ENCODE data around the gene SERINC5.
"Not testable (repeated sequence)": the region's sequence is repeated elsewhere in the genome, so short reads cannot be mapped to it uniquely, and the experiment has no call there.

Gene SERINC5

DNA sequence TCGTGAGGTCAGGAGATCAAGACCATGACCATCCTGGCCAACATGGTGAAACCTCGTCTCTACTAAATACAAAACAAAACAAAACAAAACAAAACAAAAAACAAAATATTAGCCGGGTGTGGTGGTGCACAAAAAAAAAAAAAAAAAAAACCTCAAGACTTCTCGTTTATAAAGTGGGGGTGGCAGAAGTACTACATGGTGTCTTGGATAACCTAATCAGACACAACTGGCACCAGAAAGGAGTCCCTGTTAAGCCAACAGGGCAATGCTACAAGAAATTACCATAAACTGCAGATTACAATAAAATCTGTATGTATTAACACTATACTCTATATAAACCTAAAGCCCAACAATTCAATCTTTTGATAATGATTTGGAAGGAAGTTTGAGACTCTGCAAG, 50.0 kb downstream of the SERINC5 start:
- no peak overlapping the region for H3K4me3 ChIP-seq (replicated peaks; ENCODE audit: low read depth, low read length)
- DNase-seq (ENCODE audit: low read depth), result no peak
- TF ChIP-seq, protein P1, sequence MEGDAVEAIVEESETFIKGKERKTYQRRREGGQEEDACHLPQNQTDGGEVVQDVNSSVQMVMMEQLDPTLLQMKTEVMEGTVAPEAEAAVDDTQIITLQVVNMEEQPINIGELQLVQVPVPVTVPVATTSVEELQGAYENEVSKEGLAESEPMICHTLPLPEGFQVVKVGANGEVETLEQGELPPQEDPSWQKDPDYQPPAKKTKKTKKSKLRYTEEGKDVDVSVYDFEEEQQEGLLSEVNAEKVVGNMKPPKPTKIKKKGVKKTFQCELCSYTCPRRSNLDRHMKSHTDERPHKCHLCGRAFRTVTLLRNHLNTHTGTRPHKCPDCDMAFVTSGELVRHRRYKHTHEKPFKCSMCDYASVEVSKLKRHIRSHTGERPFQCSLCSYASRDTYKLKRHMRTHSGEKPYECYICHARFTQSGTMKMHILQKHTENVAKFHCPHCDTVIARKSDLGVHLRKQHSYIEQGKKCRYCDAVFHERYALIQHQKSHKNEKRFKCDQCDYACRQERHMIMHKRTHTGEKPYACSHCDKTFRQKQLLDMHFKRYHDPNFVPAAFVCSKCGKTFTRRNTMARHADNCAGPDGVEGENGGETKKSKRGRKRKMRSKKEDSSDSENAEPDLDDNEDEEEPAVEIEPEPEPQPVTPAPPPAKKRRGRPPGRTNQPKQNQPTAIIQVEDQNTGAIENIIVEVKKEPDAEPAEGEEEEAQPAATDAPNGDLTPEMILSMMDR (IDR thresholded peaks at IDR 0.05; ENCODE audit: low read length, missing control alignments), result no peak

DNA sequence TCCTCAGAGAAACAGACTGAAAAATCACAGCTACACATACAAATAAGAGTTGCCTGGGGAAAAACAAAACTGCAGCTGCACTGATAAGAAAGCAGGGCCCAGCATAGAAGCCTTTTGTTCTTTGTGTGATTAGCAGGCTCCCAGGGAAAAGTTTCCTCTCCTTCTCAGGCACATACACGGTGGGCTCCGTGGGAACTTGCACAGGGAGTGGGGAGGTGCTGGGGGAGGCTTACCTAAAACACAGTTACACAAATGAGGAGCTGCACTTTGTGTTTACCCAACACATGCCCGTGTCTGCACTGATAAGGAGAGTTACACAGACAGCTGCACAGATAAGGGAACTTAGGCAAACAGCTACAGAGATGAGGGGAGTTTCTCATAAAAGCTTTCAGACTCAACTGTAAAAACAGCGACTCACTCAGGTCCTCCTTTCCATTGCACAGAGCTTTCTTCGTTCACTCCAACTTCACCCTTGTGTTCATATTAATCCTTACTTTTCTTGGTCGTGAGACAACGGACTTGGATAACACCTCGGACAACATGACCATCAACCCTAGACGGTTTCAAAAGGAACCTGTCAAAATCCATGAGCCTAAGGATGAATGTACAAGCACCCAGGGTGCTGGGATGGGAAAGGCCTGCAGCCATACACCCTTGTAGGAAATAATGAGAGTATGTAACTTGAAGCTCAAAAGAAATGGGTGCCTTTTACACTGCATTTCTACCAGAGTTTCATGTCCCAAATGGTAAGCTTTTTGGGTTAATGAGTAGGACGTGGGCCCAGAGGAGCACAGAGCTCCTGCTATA, 50.8 kb downstream of the SERINC5 start:
- no peak overlapping the region for H3K4me3 ChIP-seq (replicated peaks; ENCODE audit: low read depth, low read length)
- DNase-seq (ENCODE audit: low read depth), result peak; percentile 88
- TF ChIP-seq, protein P1 (IDR thresholded peaks at IDR 0.05; ENCODE audit: low read length, missing control alignments), result peak; percentile 33

DNA sequence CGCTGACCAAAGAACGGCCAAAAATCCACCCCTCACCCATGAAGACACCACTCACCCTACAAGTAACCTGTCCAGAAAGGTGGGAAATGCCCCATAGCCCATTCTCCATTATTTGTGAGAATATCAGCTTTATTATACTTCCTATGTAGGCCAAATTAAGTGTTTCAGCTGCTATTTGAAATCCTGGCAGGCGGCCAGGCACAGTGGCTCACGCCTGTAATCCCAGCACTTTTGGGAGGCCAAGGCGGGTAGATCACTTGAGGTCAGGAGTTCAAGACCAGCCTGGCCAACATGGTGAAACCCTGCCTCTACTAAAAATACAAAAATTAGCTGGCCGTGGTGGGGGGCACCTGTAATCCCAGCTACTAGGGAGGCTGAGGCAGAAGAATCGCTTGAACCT, 54.1 kb downstream of the SERINC5 start:
- DNase-seq (ENCODE audit: low read depth), result not testable (repeated sequence)

DNA sequence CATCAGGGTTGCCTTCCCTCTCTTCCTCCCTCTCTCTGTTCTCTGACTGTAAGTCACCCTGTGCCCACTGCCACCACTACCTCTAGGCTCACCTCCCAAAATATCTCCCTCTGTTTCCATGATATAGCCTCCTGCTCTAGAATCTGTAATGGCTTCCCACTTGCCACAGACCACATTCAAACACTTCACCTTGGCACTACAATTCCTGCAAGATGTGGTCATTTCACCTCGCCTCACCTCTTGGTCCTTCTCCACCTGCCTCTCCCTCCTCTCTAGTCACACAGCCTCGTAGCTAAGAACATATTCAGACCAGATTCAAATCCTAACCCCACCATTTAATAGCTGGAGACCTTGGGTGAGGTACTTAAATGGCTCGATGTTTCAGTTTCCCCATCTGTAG, 56.9 kb downstream of the SERINC5 start:
- TF ChIP-seq, protein P1 (IDR thresholded peaks at IDR 0.05; ENCODE audit: low read length, missing control alignments), result no peak
- no peak overlapping the region for H3K4me3 ChIP-seq (replicated peaks; ENCODE audit: low read depth, low read length)
- no peak for DNase-seq (ENCODE audit: low read depth)

More for the DNA sequence above, 54.1 kb downstream of the SERINC5 start:
- H3K4me3 ChIP-seq (replicated peaks; ENCODE audit: low read depth, low read length), result not testable (repeated sequence)

DNA sequence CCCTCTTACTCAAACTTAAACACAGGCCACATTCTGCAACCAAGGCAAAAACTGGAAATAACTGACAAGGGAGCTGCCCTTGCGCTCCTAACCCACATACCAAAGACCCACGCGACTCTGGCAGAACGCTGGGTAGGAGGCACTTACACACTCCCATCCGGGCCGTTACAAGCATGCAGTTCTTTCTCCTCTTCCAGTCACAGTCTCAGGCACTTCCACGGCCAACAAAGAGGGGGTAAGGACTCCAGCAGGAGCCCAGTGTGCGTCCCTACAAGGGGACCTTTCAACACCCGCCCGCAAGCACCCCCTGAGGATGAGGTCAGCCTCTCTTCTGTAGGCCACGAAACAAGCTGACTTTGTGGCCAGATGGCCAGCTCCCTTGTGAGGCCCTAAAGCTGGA, 57.4 kb downstream of the SERINC5 start:
- no peak overlapping the region for H3K4me3 ChIP-seq (replicated peaks; ENCODE audit: low read depth, low read length)
- TF ChIP-seq, protein P1 (IDR thresholded peaks at IDR 0.05; ENCODE audit: low read length, missing control alignments), result no peak
- DNase-seq (ENCODE audit: low read depth), result no peak

DNA sequence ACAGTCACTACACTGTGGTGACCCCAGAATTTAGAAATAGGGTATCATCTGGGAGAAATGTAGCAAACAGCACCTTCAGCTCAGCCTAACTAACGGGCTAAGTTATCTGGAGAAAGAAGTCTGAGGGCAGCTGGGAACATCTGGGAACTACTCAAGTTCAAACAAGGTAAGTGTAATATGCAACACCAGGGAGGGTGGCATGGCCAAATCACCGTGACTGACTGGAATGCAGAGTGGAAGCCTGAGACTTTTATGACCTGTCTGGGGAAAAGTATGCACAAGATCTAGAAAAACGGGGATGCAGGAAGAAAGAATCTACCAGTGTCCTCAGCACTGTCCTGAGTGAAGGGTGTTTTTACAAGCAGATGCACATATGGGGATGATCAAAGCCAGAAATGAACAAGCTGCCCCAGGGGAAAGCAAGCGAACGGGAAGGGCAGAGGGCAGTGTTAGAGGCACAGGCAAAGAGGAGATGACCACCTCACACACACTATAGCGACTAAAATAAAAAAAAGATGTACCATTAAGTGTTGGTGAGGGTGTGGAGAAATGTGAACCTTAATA, 59.9 kb downstream of the SERINC5 start:
- H3K4me3 ChIP-seq (replicated peaks; ENCODE audit: low read depth, low read length), result no peak overlapping the region
- TF ChIP-seq, protein P1 (IDR thresholded peaks at IDR 0.05; ENCODE audit: low read length, missing control alignments), result no peak
- no peak for DNase-seq (ENCODE audit: low read depth)

DNA sequence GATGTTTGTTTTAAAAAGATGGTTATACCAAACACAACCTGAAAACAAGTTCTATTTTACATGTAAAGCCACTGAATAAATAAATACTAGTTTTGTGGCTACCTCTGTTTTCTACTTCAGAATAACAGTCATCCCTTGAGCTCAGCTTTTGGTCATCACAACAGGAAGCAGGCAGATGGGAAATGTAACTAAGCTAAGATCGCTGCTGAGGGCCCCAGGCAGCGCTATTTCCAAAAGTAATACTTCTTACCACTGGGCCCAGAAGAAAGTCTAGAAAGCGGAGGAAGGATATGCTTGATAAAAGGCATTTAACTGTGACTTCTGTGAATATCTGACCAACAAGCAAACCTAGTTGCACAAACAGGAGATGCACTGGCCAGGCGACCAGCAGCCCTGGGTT, 61.4 kb downstream of the SERINC5 start:
- no peak for DNase-seq (ENCODE audit: low read depth)
- TF ChIP-seq, protein P1 (IDR thresholded peaks at IDR 0.05; ENCODE audit: low read length, missing control alignments), result no peak
- H3K4me3 ChIP-seq (replicated peaks; ENCODE audit: low read depth, low read length), result no peak overlapping the region
